AG04450 (cell line): ENCODE measurements around the gene CABP7. TPM values are rescaled to one million over a fixed set of nuclear protein-coding genes. Genes with fewer than 3 reads are reported as not detected.

Experiments used
- CTCF ChIA-PET: fragments of 300-600, 350-600 bp; formaldehyde crosslinking; extraction: SDS; loops from one replicate; lab custom pipeline; 2022; ENCODE audit warnings: antibody characterized with exemption, inconsistent platforms; lab: Charles Lee
- POLR2A ChIA-PET: fragments of 350-600 bp; formaldehyde crosslinking; extraction: SDS; loops from one replicate; lab custom pipeline; 2021; ENCODE audit warnings: antibody characterized with exemption, inconsistent platforms; lab: Yijun Ruan, JAX
- DNase-seq: peaks from one replicate; pipeline ENCODE4 v3.0.0-alpha.2; 2011; ENCODE audit warnings: low read depth, low spot score
- H3K27ac ChIP-seq: one replicate; pipeline ENCODE4 v1.5.1; 2012; ENCODE audit warnings: low read depth, low read length, control low read depth
- H3K27me3 ChIP-seq: one replicate; pipeline ENCODE4 v1.6.0; 2012; ENCODE audit warnings: low read length; ENCODE audit not compliant: control insufficient read depth, insufficient read depth
- H3K4me3 ChIP-seq: 2 replicates; pipeline ENCODE4 v1.5.1; 2011; ENCODE audit warnings: mild to moderate bottlenecking, low read depth, low read length, control low read depth
- H3K9me3 ChIP-seq: 2 replicates; pipeline ENCODE4 v1.5.1; 2012; ENCODE audit warnings: low read length; ENCODE audit not compliant: control insufficient read depth, insufficient read depth
- polyA plus RNA-seq: library from polyadenylated mRNA; depleted of rRNA; stranded (reverse); fragments of >200 nt; gene quantifications from 2 replicates; pipeline ENCODE4 v1.2.3, GENCODE V29; 2011
- TF ChIP-seq, protein P1 (sequence below): IDR thresholded peaks from 2 replicates; pipeline ENCODE4 v1.5.1; 2011; ENCODE audit warnings: low read depth, low read length, control low read depth, inconsistent platforms

The CABP7 gene
- polyA plus RNA-seq, 1 experiment: not detected

DNA sequence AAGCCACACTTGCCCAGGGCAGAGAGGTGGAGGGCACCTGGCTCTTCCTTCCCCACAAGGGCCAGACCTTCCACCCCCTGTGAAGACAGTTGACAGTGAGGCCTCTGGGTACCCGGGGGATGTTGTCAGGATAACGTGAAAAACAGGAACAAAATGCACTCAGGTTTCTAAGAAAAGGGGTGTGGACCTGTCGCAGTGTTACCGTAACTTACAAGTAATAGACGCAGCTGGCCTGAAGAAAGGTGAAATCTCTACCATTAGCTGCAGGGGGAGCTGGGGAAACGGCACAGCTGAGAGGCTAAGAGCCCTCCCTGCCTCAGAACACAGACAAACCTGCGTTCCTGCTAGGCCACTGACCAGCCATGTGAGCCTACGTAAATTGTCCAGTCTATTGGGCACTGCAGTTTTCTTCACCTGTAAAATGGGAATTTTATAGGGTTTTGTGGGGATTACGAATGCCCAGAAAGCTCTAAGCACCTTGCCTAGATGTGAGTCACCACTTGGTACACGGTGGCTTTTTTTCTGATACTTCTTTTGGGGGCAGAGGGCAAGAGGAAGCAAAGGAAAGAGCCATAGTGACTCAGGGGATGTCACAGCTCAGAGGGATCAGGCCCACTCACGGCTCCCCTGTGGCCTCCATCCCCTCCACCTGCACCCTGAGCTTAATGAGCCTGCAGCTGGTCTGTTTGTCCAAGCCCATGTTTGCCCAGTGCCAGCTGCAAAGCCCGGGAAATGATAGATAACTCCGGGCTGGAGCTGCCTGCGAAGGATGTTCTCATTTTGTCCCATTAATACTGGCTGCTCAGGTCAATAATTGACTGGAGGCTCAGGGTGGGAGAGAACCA, 18.4 kb upstream of the CABP7 start:
- no peak overlapping the region for H3K27ac ChIP-seq
- peaks cover 4% of the 10 kb centered on the region for H3K27me3 ChIP-seq
- POLR2A ChIA-PET: interaction anchor here (0.6 kb wide), 2 partner anchors 45 to 350 kb away, joined by 3 to 4 read pairs; no protein-coding TSS in a partner anchor
- CTCF ChIA-PET: interaction anchor here (1.0 to 2.8 kb wide), 5 partner anchors 11 to 554 kb away, joined by 3 to 14 read pairs (median 4); no protein-coding TSS in a partner anchor
- TF ChIP-seq, protein P1, sequence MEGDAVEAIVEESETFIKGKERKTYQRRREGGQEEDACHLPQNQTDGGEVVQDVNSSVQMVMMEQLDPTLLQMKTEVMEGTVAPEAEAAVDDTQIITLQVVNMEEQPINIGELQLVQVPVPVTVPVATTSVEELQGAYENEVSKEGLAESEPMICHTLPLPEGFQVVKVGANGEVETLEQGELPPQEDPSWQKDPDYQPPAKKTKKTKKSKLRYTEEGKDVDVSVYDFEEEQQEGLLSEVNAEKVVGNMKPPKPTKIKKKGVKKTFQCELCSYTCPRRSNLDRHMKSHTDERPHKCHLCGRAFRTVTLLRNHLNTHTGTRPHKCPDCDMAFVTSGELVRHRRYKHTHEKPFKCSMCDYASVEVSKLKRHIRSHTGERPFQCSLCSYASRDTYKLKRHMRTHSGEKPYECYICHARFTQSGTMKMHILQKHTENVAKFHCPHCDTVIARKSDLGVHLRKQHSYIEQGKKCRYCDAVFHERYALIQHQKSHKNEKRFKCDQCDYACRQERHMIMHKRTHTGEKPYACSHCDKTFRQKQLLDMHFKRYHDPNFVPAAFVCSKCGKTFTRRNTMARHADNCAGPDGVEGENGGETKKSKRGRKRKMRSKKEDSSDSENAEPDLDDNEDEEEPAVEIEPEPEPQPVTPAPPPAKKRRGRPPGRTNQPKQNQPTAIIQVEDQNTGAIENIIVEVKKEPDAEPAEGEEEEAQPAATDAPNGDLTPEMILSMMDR: peak; percentile 25
- DNase-seq: no peak
- H3K9me3 ChIP-seq: no peaks in the 10 kb centered on the region; the same call in 1 of the 2 replicates
- no peak overlapping the region for H3K4me3 ChIP-seq

DNA sequence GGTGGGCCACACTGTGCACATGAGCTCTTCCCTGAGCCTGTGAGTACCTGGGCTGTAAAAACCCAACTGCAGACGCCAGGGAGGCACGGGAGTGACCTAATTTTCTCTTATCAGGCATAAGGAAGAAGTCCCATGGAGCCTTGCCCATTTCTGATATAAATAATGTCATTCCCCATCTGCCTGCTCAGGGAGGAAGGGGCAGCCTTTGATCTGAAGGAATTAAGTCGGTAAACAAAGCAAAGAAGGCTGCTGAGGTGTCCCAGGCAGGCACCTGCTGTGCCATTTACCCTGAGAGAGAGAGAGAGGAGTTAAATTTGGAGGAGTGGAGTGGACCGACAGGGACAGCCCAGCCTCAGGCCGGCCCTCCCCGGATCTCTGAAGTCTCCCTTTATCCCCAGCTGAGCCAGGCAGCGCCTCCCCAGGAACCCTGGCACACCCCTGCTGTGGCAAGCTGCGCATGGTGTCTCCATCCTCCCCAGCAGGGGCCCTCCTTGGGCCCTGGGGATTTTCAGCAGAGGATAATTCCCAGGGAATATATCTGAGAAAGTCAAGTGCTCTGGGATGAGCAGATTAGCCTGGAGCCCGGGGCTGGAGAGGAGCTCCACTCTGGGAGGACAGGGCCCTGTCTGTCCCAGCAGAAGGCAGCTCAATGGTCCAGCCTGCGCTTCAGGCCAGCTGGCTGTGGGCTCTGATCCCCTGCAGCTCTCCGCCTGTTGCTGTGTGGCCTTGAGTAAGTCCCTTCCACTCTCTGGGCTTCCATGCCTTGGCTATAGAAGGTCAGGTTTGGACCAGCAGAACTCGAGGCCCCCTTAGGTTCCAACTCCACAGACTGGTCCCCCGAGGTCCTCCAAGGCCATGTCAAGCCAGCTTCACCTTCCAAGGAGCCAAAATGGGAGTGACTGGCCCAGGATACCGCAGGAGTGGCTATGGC, 17.5 kb upstream of the CABP7 start:
- ChIA-PET POLR2A (no interaction called here), CTCF (interaction anchor here (1.0 to 2.8 kb wide), 7 partner anchors 12 to 553 kb away, joined by 3 to 14 read pairs (median 4); no protein-coding TSS in a partner anchor)
- peaks cover 10% of the 10 kb centered on the region for H3K27me3 ChIP-seq
- DNase-seq: no peak
- no peak overlapping the region for H3K4me3 ChIP-seq
- no peak overlapping the region for H3K27ac ChIP-seq
- TF ChIP-seq, protein P1: no peak; the same call in 1 of the 2 replicates
- no peaks in the 10 kb centered on the region; the same call in 1 of the 2 replicates for H3K9me3 ChIP-seq

DNA sequence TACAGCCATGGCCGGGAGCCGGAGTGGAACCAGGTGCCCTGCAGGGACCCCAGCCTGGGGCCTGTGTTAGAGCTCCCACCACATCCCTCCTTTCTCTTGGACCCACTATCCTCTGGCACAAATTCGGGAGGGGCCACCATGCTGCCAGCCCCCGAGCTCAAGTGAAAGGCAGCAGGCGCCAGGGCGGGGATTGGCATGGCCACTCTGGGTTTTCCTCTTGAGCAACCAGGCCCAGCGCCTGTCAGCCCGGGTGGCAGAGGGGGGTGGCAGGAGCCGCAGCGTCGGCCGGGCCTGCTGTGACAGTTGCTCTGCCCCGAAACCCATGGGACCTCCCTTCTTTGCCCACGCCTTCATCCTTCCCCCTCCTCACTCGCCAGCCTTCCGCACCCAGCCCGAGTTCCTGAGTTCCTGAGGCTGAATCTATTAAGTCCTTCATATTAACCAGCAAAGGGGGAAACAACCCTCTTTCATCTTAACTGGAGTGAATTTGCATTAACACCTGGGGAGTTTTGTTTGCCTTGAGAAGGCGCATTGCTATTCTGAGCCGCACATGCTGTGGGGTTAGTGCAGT, 16.8 kb upstream of the CABP7 start:
- no peak for DNase-seq
- Histone ChIP-seq H3K27ac (no peak overlapping the region), H3K27me3 (peaks cover 13% of the 10 kb centered on the region), H3K9me3 (no peaks in the 10 kb centered on the region; the same call in 1 of the 2 replicates), H3K4me3 (no peak overlapping the region)
- TF ChIP-seq, protein P1: no peak
- ChIA-PET CTCF (interaction anchor here (1.0 to 2.8 kb wide), 4 partner anchors 14 to 386 kb away, joined by 3 to 14 read pairs (median 4); no protein-coding TSS in a partner anchor), POLR2A (no interaction called here)

DNA sequence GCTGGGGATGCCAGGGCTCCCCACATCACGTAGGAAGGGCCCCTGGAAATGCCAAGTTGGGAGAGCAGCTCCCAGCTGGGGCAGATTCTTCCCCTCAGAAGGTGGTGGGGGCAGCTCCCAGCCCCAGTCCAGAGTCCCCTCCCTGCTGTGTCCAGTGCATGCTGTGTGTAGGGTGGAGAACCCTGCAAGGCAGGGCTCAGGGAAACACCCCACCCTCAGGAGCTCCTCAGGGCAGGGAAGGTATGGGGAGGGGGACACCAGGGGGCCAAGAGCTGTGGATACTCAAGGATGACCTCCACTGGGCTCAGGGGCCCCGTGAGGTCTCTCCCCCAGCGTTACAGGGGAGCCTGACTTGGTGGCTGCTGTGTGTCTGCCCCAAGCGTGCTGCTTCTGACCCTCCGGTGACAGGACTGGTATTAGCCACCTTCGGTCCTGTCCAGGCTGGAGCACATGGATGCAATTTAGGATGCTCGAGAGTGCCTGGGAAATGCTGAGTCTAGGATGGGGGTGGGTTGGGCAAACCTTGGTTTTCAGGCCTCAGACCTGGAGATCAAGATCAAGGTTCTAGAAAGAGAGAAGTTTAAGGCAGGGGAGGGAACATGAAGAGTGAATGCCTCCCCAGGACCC, 16.1 kb upstream of the CABP7 start:
- ChIA-PET POLR2A (no interaction called here), CTCF (interaction anchor here (1.3 kb wide), 1 partner anchor 301 kb away, joined by 4 read pairs; no protein-coding TSS in a partner anchor)
- DNase-seq: no peak
- TF ChIP-seq, protein P1: no peak
- Histone ChIP-seq H3K27ac (no peak overlapping the region), H3K4me3 (no peak overlapping the region), H3K9me3 (no peaks in the 10 kb centered on the region; the same call in 1 of the 2 replicates), H3K27me3 (peaks cover 13% of the 10 kb centered on the region)
